GM19023 (cell line): Measurements from ENCODE around the gene DISP1.

Experiments used
- ATAC-seq: cut with Tn5 transposase; IDR thresholded peaks from one replicate; pipeline ENCODE4 v1.9.1; 2021; ENCODE audit warnings: mild to moderate bottlenecking, moderate library complexity; ENCODE audit not compliant: unreplicated experiment

The DISP1 gene, protein sequence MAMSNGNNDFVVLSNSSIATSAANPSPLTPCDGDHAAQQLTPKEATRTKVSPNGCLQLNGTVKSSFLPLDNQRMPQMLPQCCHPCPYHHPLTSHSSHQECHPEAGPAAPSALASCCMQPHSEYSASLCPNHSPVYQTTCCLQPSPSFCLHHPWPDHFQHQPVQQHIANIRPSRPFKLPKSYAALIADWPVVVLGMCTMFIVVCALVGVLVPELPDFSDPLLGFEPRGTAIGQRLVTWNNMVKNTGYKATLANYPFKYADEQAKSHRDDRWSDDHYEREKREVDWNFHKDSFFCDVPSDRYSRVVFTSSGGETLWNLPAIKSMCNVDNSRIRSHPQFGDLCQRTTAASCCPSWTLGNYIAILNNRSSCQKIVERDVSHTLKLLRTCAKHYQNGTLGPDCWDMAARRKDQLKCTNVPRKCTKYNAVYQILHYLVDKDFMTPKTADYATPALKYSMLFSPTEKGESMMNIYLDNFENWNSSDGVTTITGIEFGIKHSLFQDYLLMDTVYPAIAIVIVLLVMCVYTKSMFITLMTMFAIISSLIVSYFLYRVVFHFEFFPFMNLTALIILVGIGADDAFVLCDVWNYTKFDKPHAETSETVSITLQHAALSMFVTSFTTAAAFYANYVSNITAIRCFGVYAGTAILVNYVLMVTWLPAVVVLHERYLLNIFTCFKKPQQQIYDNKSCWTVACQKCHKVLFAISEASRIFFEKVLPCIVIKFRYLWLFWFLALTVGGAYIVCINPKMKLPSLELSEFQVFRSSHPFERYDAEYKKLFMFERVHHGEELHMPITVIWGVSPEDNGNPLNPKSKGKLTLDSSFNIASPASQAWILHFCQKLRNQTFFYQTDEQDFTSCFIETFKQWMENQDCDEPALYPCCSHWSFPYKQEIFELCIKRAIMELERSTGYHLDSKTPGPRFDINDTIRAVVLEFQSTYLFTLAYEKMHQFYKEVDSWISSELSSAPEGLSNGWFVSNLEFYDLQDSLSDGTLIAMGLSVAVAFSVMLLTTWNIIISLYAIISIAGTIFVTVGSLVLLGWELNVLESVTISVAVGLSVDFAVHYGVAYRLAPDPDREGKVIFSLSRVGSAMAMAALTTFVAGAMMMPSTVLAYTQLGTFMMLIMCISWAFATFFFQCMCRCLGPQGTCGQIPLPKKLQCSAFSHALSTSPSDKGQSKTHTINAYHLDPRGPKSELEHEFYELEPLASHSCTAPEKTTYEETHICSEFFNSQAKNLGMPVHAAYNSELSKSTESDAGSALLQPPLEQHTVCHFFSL (N-terminal part only)

DNA sequence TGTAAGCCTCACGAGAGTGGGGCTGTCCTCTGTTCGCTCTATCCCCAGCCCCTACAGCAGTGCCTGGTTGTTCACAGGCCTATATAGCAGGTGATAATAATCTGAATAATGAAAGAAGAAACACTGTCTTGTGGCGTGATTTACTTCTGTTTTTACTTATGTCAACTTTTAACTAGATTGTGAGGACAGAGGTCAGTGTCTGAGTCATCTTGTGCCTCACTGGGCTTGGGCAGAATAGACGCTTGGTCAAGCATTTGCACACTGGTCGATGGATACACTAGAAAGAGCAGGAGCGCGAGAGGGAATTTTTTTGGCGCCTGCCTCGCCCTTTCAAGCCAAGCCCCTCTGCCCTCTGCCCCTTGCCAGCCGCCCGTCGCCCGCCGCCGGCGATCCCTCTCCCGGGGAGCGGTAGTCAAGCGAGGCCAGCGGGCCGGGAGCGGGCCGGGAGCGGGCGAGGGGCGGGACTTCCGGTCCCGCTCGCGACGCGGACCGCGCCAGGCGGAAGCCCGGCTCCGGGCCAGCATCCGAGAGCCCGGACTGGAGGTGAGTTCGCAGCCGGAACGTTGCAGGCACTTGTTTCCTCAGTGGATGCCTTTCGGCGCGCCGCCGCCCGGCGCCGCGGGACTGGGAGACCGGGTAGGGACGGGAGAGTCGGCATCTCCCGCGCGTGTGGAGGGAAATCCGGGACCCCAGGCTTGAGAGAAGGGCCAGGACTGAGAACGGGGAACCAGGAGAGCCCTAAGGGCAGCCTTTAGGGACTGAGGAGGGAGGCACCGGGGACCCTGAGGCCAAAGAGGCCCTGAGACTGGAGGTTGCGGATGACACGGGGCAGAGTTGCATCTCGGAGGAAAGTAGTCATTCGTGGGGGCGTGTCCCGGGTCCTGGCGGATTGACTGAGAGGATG lies at the start of gene DISP1:
Gene DISP1, plus strand, starts transcription at position 504 of the 904 bp plus-strand sequence. CDS start 127,785 bp downstream, outside the sequence.
- peak; percentile 93 for ATAC-seq

DNA sequence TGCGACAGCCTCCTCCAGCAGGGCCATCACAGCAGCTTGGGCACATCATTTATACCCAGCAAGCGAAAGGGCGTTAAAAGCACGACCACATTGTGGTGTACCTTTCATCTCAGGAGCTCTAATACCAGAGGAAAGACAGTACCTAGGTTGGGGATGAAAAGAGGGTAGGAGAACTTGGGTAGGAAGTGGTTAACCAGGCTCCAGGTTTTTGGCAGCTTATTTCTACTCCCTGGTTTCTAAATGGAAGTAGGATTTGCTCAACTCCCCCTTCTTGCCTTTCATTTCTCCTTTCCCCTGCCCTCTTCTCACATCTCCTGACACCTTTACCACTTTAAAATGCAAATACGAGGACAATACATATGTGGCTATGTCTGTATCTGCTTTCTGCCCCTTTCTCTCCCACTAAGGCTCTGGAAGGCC lies 47.7 kb upstream of the DISP1 start:
- ATAC-seq: no peak

DNA sequence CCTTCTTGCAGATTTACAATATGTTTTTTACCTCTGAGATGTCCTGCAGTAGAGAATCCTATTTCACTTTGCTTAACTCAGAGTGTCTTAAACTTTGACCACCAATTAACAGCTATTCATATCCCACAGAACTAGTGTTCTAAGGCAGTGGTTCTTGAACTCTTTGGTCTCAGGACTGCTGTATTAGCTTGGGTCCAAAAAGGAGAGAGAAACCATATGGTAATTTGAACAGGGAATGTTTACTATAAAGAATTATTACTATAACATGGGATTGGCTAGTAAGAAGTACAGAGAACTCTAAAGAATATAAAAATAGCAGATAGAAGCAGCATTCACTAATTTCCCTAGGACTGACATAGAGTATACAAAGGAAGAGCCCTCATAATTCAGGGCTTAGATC lies 46.2 kb upstream of the DISP1 start:
- ATAC-seq: no peak

DNA sequence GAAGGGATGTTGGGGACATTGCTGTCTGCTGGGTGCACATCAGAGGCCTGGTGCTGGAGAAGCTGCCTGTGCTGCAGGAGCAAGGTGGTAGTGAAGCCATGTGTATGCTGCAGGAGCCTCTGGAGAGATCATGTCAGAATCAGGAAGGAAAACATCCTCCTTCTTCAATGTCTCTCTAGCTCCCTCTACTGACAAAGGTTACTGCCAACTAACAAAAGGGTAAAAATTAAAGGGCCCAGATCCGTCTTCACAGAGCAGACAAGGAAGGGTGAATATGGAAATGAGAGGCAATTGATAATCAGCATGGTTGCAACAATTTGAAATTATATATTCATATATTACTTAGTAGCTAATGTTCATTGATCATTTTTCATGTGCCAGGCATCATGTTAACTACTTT lies 45.7 kb upstream of the DISP1 start:
- no peak for ATAC-seq

DNA sequence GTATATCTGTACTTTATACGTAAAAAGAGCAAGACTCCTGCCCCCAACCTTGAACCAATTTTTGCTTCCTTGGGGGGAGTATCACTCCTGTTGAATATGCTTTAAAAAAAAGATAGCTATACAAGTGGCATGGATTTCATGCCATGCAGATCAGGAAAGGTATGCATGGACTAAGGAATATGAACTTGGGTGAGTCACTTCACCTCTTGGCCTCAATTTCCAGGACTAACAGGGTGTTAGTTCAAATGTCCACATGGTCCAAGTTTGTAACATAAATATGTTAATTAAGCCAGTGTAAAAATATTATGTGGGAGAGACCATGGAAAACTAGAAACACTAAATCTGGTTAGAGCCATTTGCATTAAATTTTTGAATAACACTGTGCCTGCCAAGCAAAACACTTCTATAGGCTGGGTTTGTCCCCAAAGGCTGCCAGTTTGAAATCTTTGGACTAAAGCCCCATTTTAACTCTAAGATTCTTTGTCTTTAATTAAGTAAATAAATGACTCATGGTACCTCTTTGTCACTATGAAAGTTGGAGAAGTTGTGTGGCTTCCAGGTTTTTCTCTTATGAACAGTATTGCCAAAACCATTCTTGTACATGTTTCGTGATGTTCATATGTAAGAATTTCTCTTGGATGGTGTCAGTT lies 44.7 kb upstream of the DISP1 start:
- ATAC-seq: no peak

DNA sequence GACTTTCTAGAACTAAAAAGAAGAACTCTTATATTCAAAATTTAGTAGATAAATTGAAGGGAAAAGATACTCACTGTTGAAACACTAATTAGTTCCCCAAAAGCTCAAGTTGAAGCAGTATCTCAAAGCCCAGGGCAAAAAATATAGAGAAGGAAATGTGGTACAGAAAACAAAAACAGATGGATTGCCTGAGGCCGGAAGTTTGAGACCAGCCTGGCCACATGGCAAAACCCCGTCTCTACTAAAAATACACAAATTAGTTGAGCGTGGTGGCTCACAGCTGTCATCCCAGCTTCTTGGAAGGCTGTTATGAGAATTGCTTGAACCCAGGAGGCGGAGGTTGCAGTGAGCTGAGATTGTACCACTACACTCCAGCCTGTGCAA lies 41.9 kb upstream of the DISP1 start:
- peak; percentile 94 for ATAC-seq

DNA sequence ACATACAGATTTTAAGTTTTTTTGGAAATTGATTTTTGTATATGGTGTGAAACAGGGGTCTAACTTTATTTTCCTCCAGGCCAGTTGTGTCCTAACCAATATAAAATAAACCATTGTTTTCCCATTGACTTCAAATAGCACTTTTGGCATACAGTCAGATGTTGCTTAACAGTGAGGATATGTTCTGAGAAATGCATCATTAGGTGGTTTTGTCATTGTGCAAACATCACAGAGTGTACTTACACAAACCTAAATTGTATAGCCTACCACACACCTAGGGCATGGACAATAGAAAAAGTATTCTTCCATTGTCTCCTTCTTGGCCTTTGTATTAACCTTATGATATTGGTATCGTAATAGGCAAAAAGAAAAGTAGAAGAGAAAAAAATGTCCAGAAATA lies 37.4 kb upstream of the DISP1 start:
- no peak for ATAC-seq

DNA sequence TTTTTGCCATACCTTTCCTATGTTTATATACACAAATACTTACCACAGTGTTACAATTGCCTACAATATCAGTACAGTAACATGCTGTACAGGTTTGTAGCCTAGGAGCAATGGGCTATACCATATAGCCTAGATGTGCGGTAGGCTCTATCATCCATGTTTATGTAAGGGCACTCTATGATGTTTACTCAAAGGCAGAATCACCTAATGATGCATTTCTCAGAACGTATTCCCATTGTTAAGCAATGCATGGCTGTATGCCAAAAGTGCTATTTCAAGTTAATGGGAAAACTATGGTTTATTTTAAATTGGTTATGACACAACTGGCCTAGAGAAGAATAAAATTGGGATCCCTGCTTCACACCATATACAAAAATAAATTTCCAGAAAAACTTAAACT lies 36.9 kb upstream of the DISP1 start:
- no peak for ATAC-seq

DNA sequence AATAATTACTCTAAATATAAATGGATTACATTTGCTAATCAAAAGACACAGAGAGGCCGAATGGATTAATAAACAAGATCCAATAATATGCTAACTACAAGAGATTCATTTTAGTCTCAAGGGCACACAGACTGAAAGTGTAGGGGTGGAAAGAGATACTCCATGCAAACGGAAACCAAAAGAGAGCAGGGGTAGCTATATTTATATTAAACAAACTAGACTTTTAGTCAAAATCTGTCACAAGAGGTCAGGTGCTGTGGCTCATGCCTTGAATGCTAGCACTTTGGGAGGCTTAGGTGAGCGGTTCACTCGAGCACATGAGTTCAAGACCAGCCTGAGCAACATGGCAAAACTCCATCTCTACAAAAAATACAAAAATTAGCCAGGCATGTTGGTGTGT lies 33.6 kb upstream of the DISP1 start:
- no peak for ATAC-seq

DNA sequence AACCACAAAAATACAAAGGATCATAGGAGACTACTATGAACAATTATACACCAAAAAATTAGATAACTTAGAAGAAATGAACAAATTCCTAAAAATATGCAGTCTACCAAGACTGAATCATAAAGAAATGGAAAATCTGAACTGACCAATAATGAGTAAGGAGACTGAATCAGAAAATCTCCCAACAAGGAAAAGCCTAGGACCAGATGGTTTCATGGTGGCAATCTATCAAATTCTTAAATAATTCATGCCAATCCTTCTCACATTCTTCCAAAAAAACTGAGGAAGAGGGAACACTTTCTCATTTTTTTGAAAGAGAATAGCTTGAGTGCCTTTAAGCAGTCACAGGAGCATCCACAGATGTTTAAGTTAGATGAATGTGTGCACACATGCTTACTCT lies 31.8 kb upstream of the DISP1 start:
- ATAC-seq: no peak

DNA sequence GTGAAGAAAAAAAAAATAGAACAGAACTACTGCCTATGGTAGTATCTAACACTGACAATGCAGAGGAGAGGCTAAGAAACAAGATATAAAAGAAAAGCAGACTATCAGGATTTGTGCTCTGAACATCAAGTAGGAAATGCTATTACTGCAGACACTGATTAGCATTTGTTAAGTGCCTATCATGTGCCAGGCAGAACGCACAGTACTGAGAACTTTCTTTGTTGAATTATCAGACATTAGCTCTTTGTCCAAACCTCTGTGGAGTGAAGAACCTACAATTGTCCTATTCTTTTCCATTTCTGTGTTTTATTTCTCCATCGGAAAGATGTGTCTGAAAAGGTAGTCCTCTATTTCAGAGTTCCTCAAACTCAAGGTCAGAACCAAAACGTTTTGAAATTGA lies 30.5 kb upstream of the DISP1 start:
- ATAC-seq: no peak

DNA sequence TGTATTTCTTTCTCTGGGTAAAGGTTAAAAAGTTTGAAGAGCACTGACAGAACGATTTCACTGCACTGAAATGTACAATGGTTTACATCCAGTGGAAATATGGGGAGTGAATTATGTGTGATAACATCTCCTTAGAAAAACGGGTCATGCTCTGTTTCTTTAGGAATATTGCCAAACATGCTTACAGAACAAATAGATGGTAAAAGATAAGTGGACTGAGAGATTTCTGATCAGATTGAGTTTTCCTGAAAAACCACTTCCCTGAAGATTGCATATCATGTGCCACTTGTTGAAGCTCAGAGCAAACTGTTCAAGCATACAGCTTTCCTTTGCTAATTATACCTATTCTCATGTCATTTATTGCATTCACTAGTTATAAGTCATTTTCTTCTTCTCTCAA lies 29.9 kb upstream of the DISP1 start:
- no peak for ATAC-seq

DNA sequence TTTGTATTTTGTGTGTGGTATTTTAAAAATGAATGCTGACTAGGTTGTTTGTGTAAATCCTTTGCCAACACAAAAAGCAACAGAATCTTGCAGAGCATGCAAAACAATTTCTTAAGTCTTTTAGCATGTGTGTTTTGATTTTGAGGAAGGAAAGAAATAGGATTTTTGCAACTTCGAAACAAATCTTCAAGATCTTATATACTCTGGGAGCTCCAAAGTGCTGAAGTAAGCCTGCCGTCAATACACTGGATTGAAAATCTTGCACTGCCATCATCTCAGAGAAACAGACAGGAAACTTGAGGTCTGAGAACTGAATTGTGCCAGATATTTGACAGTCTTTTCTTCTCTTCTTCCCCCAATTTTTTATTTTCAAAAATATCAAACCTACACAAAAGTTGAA lies 29.3 kb upstream of the DISP1 start:
- no peak for ATAC-seq

DNA sequence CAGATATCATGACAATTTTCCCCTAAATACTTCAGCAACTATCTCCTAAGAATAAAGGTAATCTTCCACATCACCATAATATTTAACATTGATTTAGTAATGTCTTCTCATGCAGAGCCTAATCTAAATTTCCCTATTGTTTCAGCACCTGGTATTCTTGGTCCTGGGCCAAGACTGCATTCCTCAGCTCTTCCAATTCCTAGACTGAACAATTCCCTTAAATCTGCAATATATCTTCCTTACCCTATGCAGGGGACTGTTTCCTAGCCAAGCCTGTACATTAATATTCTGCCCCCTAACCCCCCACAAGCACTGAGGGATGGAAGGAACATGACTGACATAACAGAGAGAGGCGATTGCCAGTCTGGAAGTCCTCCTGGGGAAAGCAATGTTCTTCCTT lies 28.7 kb upstream of the DISP1 start:
- no peak for ATAC-seq

DNA sequence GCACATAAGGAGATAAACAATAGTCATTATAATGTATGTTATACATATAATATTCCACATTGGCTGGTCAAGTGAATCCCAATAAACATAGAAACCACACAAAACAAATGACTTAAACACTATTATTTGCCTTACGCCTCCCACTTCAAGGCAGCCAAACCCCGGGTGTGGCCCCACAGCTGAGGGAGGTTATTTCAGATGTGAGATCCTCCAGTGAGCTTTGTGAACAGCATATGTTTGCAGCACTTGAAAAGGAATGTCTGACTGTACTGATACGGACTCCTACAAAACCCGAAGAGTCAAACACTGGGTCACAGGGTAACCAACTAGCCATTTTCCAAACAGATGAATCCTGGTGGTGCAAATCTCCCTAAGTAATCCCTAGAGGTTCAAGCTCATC lies 27.1 kb upstream of the DISP1 start:
- no peak for ATAC-seq

DNA sequence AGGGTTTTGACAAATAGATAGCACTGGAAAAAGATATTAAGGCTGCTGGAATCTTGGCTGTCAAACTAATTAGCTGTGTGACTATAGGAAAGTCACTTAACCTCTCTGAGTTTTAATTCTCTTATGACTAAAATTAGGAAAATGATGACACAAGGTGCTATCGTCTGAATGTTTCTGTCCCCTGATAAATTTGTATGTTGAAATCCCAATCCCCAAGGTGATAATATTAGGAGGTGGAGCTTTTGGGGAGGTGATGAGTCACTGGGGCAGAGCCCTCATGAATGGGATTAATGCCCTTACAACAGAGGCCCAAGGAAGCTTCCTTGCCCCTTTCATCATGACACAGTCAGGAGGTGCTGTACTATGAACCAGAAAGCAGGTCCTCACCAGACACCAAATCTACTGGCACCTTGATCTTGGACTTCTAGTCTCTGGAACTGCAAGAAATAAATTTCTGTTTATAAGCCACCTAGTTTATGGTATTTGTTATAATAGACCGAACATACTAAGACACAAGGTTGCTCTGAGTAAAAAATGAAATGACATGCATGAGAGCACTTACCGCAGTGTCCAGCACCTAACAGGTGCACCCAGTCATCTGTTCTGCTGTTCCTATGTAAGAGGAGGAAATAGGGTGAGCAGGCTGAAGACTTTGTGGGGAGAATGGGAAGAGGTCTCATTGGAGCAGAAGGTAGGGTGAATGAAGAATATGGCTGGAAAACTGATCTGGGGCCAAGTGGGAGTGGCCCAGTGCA lies 26.3 kb upstream of the DISP1 start:
- ATAC-seq: peak; percentile 61

DNA sequence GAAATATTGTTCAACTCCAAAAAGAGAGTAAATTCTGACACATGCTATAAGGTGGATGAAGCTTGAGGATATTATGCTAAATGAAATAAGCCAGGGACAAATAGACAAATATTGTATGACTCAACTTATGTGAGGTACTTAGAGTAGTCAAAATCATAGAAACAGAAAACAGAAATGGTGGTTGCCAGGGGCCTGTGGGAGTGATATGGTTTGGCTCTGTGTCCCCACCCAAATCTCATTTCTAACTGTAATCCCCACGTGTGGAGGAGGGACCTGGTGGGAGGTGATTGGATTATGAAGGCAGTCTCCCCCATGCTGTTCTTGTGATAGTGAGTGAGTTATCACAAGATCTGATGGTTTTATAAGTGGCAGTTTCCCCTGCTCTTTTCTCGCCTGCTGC lies 24.7 kb upstream of the DISP1 start:
- no peak for ATAC-seq

DNA sequence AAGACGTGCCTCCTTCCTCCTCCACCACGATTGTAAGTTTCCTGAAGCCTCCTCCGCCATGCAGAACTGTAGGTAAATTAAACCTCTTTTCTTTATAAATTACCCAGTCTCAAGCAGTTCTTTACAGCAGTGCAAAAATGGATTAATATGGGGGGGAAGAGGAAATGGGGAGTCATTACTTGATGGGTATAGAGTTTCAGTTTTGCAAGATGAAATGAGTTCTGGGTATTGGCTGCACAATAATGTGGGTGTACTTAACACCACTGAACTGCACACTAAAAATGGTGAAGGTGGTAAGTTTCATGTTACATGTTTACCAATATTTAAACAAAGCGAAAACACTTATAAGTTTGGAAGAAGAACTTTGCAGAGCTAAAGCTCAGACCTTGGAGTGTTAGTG lies 24.3 kb upstream of the DISP1 start:
- ATAC-seq: no peak
